Skin of body (tissue), 3 donors: ENCODE data around the gene STRIP2. TPM values are rescaled to one million over a fixed set of nuclear protein-coding genes. Genes with fewer than 3 reads are reported as not detected.
"Not testable (repeated sequence)": the region's sequence is repeated elsewhere in the genome, so short reads cannot be mapped to it uniquely, and the experiment has no call there.

Source experiments
- DNase-seq: peaks from one replicate; lab custom pipeline; 2025; lab: John Stamatoyannopoulos, UW
- small RNA-seq: library from RNA; depleted of rRNA; stranded (forward); fragments of <200 nt; gene quantifications from one replicate; pipeline ENCODE3, GENCODE V24; 2014; ENCODE audit warnings: low replicate concordance
- total RNA-seq: library from RNA; depleted of rRNA; stranded (reverse); fragments of >200 nt; gene quantifications from one replicate; pipeline ENCODE4 v1.2.3, GENCODE V29; 2014

STRIP2 gene
- total RNA-seq, 1 donor from 2014 or later, result 1.9 TPM

DNA sequence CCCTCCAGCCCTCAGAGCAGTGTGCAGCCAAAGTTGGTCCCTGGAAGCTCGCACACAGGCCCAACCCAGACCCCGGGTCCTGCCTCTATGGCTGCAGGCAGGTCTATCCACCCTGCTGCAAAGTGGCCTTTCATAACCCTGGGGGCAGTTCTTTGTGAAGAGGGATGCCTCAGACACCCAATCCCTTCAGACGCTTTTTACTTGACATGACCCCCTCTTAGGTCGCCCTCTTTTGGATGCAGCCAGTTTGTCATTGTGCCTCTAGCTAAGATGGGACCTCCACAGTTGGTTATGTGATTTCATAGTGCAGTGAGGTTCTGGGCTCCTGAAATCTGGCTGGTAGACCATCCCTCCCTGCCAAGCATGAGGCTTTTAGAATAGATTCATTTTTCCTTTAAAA, 95.4 kb downstream of the STRIP2 start:
- no peak for DNase-seq

DNA sequence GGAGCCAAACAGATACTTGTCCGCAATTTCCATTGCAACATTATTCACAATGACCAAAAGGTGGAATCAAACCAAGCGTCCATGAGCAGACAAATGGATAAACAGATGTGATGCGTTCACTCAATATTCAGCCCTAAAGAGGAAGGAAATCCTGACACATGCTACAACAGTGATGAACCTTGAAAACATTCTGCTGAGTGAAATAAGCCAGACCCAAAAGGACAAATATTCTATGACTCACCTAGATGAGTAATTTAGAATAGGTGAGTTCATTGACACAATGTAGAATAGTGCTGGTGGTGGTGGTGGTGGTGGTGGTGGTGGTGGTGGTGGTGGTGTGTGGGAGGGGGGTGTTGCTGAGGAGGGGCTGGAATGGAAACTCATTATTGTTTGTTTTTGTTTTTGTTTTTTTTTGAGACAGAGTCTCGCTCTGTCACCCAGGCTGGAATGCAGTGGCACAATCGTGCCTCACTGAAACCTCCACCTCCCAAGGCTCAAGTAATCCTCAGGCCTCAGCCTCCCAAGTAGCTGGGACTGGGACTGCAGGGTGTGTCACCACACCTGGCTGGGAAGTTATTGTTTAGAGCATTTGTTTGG, 96.7 kb downstream of the STRIP2 start:
- no peak for DNase-seq

- DNase-seq, result no peak
Observed at GRCh38 chr7:129531721-129532120, 97.5 kb downstream of the STRIP2 start.

DNA sequence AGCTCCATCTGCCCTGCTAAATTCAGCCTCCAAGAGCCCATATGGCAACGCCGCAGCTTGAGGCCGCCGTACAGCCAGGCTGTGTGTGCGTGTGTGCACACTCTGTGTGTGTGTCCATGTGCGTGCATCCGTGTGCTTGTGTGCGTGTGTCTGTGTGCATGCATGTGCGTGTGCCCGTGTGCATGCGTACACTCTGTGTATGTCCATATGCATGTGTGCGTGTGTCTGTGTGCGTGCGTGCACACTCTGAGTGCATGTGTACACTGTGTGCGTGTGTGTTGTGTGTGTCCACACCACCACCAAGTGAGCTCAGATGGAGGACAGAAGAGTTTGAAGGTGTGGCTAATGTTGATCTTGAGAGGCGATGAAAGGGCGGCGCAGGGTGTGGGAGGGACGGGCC, 98.1 kb downstream of the STRIP2 start:
- no peak for DNase-seq

DNA sequence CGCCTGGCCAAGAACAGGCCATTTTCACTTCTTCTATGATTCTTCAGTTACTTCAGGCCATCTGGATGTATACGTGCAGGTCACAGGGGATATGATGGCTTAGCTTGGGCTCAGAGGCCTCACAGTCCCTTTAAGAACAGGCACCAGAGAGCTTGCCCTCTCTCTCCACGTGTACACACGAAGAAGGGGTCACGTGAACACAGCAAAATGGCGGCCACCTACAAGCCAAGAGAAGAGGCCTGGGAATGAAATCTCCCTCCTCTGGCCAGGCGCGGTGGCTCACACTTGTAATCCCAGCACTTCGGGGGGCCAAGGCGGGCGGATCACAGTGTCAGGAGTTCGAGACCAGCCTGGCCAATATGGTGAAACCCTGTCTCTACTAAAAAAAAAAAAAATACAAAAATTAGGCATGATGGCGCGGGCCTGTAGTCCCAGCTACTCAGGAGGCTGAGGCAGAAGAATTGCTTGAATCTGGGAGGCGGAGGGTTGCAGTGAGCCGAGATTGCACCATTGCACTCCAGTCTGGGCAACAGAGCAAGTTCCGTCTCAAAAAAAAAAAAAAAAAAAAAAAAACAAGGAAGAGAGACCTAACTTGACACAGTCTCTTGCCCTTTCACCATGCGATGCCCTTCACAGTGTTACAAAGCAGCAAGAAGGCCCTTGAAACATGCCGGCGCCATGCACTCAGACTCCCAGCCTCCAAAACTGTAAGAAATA, 100.5 kb downstream of the STRIP2 start:
- not testable (repeated sequence) for DNase-seq

- DNase-seq, result no peak
Observed at GRCh38 chr7:129535896-129536295, 101.7 kb downstream of the STRIP2 start.

GRCh38 chr7:129536323-129536722, 102.1 kb downstream of the STRIP2 start:
- no peak for DNase-seq

Small RNA genes lying within 50 kb of the gene (small RNA-seq; reads per million reads assigned to genes)
- gene AC009244.1, result not detected
- gene RNU1-72P, result not detected
- gene SNRPGP3, result not detected

Other genes with a start within 250 kb of the STRIP2 start
- gene SMO, start 245.8 kb upstream of the STRIP2 start, total RNA-seq, result 28.8 TPM
- 19.4 TPM for gene AHCYL2, start 209.4 kb upstream of the STRIP2 start, total RNA-seq
- gene SMKR1, start 68.1 kb downstream of the STRIP2 start, total RNA-seq, result 0.20 TPM
- gene NRF1, start 177.3 kb downstream of the STRIP2 start, total RNA-seq, result 16.0 TPM